Measurements from ENCODE around the gene SLC6A7. TPM values are rescaled to one million over a fixed set of nuclear protein-coding genes. Genes with fewer than 3 reads are reported as not detected.
"Not testable (repeated sequence)": the region's sequence is repeated elsewhere in the genome, so short reads cannot be mapped to it uniquely, and the experiment has no call there.

Gene SLC6A7
- total RNA-seq, 2 donors from 2014 or later, result 13.2 to 30.4 TPM

DNA sequence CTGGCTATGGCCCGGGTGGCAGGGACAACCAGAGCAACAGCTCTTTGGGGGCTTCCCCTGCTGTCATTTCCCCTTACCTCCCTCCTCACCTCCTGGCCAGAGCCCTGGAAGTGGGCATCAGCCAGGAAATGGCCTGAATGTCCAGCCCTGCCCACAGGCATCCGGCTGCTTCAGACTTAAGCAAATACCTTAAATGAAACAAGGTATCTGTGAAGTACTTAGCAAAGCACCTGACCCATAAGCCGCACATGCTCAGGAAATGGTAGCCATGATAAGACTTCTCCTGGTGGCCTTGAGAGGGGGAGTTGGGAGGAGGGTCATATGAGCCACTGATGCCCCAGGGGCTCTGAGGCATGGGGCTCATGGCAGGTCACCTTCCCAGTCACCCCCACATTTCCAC is 55.9 kb downstream of the SLC6A7 start:
- DNase-seq (no peak), ATAC-seq (no peak)
- intact Hi-C loops (cut with DNase I, micrococcal nuclease), result no loop called here

DNA sequence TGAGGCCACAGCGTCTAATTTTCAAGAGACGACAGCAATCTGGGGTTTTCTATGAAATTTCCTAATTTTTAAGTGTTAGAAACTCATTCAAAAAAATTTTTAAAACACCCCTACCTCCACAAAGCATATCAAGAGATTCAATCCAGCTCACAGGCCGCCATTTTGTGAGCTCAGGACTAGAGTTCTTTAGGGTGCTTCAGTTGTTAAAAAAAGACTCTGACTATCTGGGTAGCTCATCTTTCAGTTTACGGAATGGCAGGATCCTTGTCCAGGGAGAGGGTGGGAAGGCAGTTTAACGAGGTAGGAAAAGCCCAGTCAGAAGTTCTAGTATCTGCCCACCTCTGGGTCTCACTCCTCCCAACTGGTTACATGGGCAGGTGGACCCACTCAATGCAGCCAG is 56.6 kb downstream of the SLC6A7 start:
- DNase-seq (no peak), ATAC-seq (no peak)
- intact Hi-C loops (cut with DNase I, micrococcal nuclease), result no loop called here

DNA sequence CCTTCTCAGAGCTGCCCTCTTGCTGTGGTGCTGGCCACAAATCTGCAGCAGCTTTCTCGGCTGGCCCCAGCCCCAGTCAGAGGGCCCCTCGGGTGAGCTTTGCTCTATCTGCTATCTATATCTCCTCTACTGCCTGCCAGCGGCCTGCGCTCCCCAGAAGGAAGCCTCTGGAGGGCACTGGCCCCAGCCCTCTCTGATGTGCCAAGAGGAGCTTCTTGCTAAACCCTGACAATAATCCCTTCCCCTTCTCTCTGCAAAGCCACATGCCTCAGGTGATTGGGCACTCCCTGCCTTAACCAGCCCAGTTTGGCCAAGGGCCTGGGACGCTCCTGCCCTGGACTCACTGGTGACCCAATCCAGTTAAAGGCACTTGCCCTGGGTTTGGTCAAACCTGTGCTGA is 57.0 kb downstream of the SLC6A7 start:
- DNase-seq (no peak), ATAC-seq (no peak)
- intact Hi-C loops (cut with DNase I, micrococcal nuclease), result no loop called here

DNA sequence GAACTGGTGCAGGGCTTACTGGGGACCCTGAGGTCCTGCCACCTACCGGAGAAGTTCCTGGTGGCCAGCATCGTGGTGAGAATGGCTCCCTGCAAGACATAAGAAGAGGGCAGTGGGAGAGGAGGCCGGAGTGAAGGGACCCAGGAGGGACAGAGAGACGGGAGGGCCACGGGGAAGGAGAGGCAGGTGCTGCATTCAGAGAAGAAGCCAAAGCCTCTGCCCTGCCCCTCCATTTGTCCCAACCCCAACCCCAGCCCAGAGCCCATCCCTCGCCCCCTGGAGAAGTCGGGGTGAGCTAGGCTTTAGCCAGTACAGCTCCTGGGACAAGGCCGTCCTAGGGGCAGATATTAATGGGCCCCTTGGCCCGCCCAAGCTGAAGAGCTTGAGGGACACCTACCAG is 57.9 kb downstream of the SLC6A7 start:
- no peak for DNase-seq
- intact Hi-C loops (cut with DNase I, micrococcal nuclease), result no loop called here
- no peak for ATAC-seq

DNA sequence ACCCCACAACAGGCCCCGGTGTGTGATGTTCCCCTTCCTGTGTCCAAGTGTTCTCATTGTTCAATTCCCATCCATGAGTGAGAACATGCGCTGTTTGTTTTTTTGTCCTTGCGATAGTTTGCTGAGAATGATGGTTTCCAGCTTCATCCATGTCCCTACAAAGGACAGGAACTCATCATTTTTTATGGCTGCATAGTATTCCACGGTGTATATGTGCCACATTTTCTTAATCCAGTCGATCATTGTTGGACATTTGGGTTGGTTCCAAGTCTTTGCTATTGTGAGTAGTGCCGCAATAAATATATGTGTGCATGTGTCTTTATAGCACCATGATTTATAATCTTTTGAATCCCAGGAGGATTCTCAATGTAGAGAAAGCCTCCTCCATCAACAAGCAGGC is 58.6 kb downstream of the SLC6A7 start:
- DNase-seq; intact Hi-C loops (cut with DNase I, micrococcal nuclease); ATAC-seq: not testable (repeated sequence)

DNA sequence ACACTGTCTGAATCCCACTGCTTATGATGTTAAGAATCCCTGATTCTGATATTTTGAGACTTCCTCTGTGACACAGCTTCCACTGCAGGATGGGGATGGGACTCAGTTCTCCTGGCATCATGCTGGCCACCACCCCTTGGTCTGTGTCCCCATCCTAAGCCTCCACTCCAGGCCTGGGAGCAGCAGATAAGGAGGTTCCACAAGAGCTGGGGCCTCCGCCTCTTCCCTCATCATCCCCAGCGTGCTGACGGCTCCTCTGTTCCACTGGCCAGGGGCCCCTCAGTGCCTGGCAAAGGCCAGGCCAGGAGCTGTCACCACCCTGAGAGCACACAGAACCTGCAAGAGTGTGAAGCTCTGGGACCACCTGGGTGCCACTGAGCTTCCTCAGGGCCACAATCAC is 59.1 kb downstream of the SLC6A7 start:
- intact Hi-C loops (cut with DNase I, micrococcal nuclease), result no loop called here
- no peak for ATAC-seq
- DNase-seq, result no peak

DNA sequence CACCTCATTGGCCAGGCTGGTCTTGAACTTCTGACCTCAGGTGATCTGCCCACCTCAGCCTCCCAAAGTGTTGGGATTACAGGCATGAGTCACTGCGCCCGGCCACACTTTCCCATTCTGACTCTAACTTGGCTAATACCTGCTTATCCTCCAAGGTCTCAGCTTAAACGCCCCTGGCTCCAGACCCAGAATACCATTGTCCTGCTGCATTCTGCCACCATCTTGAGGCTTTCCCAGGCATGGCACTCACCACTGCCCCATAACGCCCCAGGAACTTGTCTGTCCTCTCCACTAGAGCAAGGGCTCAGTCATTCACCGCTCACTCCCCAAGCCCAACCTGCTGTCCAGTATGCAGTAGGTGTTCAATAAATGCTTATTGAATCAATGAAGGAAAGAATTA is 59.9 kb downstream of the SLC6A7 start:
- DNase-seq, result no peak
- no peak for ATAC-seq
- intact Hi-C loops (cut with DNase I, micrococcal nuclease), result no loop called here

DNA sequence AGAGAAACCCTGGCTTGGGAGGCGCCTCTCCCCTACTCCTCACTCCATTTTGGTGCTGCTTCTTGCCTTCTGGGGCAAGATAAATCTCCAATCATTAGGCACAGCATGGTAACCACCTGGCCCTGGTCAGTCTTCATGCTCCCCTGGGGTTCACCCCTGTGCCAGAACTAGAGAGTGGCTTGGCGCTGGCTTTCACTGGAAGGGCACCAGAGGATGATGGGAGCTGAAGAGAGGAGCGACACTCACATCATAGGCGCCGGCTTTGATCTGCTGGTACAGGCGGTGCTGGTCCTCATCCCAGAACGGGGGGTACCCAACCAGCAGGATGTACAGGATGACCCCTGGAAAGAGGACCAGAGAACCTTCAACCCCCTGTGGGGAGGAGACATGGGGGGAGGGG is 61.6 kb downstream of the SLC6A7 start:
- DNase-seq, result no peak
- intact Hi-C loops (cut with DNase I, micrococcal nuclease), result no loop called here
- no peak for ATAC-seq

DNA sequence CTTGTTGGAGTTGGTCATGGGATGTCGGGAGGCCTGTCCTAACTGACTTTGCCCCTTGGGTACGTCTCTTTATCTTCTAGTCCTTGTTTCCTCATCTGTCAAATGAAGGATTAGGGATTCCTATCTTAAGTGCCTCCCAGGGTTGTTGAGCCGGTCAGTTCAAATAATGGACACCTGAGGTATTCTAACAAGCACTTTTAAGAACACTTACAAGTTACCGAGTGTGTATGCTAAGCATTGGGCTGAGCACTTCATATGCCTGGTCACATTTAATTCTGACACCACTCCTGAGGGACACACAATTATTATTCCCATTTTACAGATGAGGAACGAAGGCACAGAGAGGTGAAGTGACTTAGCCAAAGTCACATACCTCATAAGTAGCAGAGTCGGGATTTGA is 62.6 kb downstream of the SLC6A7 start:
- ATAC-seq, result no peak
- intact Hi-C loops (cut with DNase I, micrococcal nuclease), result no loop called here
- DNase-seq, result no peak

DNA sequence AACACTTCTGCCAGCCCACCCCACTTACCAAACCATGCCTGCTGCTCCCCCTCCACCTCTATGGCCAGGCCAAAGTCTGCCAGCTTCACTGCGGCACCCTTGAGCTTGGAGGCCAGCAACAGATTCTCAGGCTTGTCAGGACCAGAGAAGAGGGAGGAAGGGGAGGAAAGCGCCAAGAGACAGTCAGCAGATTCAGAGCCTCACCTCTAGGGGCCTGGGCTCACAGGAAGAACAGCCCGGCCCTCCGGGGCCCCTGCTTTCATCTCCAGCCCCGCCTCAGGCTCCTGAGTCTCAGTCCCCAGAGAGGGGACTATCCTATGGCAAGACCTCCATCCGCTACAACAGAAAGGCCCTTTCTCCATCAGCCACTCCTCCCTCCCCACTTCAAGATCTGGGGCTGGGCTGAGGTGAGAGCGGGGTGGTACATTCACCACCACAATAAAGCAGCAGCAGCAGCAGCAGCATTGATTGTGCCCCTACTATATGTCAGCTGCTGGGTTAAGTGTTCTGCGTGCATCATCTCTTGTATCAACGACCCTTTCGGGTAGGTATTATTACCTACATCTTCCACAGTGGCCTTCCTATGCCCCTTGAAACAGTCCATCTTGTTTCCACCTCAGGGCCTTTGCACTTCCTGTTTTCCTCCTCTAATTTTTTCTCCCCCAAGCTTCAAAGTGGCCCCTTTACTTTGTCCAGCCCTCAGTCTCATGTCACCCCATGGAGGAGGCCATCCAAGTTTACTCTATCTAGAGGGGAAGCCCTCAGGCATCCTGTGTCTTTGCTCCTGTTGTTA is 63.8 kb downstream of the SLC6A7 start:
- ATAC-seq, result no peak
- intact Hi-C loops (cut with DNase I, micrococcal nuclease), result no loop called here
- no peak for DNase-seq

DNA sequence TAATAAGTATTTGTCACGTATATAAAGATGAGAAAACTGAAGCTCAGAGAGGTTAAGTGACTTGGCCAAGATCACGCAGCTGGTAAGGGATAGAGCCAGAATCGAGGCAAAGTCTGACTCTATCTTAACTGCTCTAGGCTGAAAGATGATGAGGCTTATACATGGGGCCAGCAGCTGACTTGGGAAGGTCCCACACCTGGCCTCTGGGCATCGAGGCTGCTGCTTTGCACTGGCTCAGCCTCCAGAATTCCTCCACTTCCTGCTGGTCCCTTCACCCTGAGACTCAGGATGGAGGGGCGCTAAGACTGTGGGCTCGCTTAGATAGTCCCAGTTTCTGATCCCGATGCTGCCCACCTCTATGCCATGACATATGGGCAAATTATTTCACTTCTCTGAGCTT is 64.5 kb downstream of the SLC6A7 start:
- intact Hi-C loops (cut with DNase I, micrococcal nuclease), result no loop called here
- no peak for DNase-seq
- no peak for ATAC-seq

DNA sequence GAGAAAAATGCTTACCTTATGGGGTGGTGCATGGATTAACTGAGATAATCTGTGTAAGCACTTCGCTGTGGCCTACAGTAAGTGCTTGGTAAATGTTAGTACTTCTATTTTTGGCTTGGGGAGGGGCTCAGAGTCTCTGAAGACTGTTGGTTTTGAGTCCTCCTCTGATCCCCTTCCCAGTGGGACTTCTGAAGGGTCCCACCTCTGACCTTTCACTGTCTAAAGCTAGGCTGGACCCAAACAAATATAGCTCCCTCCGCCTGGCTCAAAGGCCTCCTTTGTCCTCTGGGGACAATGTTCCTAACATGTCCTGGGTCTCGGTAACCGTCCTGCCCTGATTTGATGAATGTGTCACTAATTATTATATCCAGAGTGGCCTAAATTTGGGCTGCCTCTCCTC is 64.9 kb downstream of the SLC6A7 start:
- ATAC-seq, result no peak
- intact Hi-C loops (cut with DNase I, micrococcal nuclease), result no loop called here
- no peak for DNase-seq

DNA sequence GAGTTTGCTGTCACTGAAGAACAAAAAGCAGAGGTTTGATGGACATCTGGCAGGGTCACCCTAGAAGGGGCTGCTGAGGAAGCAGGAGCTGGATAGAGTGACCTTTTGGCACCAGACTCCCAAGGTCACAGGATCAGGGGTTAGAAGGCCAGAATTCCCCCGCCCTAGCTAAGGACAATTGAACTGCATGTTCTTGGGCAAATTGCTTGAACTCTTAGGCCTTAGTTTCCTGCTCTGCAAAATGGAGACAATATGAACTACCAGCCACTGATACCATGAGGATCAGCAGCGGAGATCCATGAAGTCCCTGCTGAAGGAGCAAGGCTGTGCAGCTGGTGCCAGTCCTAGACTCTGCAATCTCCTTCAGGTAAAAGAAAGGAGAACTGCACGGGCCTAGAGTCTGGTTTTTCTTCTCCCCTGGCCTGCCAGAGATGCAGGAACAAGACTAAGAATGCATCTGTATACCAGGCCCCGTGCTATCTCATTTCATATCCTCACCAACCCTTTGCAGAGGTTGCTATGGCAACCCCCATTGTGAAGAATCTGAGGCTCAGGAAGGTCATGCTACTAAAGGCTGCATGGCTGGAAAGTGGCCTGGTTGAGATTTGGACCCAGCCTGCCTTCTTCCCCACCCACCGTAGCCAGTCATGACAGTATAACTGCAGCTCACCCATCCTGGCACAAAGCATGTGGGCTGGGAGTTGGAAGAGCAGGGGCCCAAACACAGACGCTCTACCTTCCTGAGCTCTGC is 66.0 kb downstream of the SLC6A7 start:
- DNase-seq (no peak), ATAC-seq (no peak)
- intact Hi-C loops (cut with DNase I, micrococcal nuclease), result no loop called here

DNA sequence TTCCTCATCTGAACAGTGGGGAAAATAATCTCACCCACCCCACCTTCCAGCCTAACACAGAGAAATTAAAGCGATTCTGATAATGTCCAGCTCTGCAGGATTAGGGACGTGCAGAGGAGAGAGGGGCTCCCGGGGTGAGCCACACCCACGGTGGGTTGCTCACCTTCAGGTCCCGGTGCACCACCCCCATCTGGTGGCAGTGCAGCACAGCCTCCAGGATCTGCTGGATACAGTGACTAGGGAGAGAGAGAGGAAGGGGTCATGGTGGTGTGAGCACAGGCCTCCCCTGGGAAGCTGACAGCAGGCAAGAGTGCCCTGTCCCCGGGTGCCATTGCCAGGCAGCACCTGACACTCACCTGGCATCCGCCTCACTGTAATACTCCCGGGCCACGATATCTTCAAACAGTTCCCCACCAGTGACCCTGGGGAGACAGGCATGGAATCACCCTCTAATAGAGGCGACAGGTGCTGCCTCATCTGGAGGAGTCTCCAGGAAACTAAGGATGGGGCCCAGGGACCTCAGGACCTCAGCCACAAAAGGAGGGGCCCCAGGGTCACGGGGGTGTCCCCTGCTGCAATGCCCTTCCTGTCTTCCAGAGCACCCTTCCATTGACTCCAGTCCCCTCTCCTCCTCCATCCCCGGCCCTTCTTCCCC is 66.7 kb downstream of the SLC6A7 start:
- DNase-seq (no peak), ATAC-seq (no peak)
- intact Hi-C loops (cut with DNase I, micrococcal nuclease), result no loop called here

DNA sequence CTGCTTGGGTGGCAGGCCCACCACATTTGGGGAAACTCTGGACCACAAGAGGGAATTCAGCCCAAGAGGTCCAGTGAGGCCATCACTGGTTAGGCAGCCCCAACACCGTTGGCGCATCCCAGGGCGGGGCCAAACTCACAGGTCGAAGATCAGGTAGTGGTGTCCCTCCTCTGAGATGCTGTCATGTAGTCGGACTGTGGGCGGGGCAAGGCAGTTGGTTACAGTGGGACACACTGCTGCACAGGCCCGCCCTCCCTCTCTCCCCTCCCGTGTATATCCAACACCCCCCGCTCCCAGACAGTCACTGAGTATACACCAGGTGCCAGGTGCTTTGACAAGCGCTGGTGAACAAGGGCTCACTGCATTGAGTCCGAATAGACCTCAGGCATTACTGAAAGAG is 67.6 kb downstream of the SLC6A7 start:
- DNase-seq, result no peak
- no peak for ATAC-seq
- intact Hi-C loops (cut with DNase I, micrococcal nuclease), result no loop called here

DNA sequence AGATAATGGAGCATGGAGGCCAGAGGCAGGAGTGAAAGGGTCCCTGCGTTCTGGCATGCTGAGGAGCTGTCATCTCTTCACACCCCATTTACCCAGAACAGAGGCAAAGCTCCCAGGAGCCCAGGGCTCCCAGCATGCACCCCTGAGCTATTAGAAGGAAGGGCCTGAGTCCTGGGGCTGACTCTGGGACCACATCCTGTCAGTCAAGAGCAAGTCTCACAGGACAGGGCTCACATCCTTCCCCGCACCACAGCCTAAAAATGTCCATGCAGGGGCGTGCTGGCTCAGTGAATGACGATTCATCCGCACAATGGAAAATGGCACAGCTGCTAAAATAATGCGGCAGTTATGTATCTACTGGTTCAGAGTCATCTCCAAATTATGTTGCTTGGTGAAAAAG is 68.3 kb downstream of the SLC6A7 start:
- no peak for DNase-seq
- ATAC-seq, result no peak
- intact Hi-C loops (cut with DNase I, micrococcal nuclease), result no loop called here
